Stimulated activated CD4-positive, alpha-beta T cell treated with anti-CD3 and anti-CD28 coated beads, Interleukin-12 subunit alpha, Interleukin-12 subunit beta, amount 100 ng/mL, for 4 hours (primary cell): ENCODE data around the gene CACNA2D3.

Experiments
- DNase-seq: peaks from one replicate; pipeline ENCODE4 v3.0.0-alpha.2; 2020

CACNA2D3 gene

DNA sequence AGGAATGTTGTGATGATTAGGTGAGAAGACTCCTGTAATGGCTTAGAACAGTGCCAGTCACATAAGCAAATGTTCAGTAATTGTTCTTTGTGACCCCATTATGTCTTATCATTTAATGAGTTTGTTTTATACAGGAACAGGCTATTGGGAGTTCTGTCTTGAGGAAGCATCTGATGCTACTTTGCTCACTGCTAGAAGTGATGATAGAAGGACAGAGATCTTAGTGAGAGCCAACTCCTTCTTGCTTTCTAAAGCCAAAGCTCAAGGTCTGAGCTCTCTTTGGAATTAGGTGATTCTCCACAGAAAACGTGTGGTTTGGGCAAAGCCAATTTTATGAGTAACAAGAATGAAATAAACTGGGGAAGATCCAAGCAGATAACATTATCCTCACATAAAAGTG, 590.7 kb downstream of the CACNA2D3 start:
- DNase-seq: no peak

GRCh38 chr3:54713455-54713854, 591.1 kb downstream of the CACNA2D3 start:
- DNase-seq: no peak

GRCh38 chr3:54714035-54714434, 591.7 kb downstream of the CACNA2D3 start:
- no peak for DNase-seq

DNA sequence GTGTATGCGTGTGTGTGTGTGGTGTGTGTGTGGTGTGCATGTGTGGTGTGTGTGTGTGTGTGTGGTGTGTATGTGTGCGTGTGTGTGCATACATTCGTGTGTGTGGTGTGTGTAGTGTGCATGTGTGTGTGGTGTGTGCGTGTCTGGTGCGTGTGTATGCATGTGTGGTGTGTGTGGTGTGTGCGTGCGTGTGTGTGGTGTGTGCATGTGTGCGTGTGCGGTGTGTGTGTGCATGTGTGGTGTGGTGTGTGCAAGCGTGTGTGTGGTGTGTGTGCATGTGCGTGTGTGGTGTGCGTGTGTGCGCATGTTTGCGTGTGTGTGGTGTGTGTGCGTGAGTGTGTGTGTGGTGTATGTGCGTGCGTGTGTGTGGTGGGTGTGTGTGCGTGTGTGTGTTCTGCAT, 595.2 kb downstream of the CACNA2D3 start:
- no peak for DNase-seq

DNA sequence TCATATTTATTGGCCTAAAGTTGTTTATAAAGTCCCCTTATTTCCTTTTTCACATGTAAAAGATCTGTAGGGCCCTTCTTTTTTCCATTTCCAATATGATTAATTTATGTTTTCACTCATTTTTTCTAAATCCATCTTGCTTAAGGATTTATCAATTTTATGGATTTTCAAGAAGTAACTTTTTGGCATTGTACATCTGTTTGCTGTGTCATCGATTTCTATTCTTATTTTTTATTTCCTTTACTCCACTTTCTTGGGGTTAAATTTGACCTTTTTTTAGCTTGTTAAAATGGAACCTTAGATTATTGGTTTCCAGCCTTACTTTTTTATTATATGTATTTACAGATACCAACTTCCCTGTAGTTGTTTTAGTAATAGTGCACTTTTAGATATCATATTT, 597.6 kb downstream of the CACNA2D3 start:
- DNase-seq: no peak

DNA sequence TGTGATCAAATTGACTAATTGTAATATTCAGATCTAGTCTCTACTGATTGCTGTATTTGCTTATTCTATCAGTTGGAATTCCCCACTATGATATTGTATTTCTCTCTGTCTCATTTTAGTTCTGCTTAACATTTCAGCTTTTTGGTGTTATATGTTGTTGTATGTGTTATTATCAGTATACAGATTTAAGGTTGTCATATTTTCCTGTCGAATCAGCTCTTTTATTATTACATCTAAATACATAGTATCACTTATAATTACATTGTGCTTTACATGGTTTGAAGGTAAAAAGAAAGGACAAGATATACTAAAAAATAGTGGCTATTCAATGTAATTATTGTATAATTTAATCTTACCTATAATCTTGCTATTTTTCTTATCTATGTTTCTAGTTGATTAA, 598.3 kb downstream of the CACNA2D3 start:
- no peak for DNase-seq

DNA sequence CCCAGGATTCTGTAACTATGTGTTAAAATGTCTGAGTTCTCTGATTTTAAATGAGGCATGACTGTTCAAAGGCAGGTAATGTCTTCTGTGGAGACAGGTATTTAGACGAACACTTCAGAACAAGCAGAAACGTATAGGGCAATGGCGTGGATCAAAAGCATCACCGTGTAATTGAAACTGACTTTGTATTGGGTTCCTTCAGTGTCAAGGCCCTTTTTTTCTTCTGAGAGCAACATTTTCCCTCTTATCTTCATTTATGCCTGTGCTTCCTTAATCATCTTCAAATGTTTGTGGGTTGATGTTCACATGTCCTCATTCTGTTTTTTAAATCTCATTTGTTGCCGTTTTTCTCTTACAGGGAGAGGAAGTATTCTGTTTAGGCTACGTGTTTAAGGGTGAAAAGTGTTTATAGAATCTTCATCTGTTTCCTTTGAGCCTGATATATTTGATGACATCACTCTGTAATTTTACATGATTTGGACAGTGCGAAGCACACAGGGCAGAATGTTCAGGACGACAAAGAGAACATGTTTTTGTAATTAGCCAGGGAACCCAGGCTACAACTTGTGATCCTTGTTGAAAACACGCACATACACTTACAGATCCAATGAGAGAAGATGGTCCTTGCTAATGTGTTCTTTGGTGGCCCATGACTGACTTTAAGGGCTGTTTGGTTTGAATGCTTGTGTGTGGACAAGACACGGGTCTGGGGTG, 609.5 kb downstream of the CACNA2D3 start:
- no peak for DNase-seq

DNA sequence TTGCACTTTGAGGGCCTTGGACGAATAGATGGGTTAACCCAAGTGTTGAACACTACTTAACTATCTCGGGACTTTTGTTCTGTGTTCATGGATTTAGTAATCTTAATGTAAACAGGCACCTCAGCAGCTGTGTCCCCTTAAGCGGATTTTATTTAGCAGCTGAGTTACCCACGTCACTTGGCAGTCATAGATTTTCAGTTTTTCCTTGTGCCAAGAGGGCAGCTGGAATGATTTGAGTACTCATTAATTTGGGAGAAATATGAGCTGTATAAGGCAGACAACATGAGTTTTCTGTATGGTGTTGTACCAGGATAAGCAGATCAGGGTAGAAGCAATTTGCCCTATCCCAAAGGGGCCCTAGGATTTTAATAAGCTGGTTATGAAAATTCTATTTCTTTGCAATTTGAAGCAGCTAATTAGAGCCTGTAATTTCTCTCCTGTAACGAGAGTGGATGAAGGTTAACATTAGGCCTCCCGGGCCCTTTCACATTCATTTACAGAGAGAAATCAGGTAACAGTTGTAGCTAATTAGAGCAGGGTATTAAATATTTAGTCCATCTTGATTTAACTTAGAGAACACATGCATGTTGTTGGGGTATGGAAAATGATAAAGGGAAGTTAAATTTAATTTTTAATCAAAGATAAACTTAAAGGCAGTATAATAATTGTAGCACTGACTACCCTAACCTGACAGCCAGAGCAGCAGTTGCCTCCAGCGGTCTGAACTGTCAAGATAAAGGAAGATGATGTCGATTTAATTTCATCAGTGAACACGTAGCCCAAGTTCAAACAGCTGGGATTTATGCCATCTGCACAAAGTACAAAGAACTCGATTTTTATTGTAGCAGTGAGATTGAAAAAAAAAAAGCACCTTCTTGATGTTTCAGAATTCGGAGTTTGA, 611.0 kb downstream of the CACNA2D3 start:
- no peak for DNase-seq

GRCh38 chr3:54736459-54736858, 614.1 kb downstream of the CACNA2D3 start:
- no peak for DNase-seq

DNA sequence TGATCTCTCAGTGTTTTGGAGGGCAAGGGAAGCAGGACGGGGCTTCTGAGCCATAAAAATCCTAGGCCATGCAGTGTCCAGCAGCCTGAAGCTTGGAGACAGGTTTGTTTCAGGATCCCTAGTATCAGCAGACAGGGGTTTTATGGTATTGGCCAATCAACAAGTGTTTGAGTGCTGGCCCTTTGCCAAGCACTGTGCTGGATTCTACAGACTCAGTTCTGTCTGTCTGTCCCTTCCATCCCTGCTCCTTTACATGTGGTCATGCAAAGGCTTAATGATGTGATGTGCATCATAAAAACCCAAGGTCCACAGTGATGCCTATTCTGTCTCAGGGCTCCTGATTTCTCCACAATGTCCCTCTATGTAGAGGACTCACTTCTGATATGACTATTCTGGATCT, 621.4 kb downstream of the CACNA2D3 start:
- no peak for DNase-seq

DNA sequence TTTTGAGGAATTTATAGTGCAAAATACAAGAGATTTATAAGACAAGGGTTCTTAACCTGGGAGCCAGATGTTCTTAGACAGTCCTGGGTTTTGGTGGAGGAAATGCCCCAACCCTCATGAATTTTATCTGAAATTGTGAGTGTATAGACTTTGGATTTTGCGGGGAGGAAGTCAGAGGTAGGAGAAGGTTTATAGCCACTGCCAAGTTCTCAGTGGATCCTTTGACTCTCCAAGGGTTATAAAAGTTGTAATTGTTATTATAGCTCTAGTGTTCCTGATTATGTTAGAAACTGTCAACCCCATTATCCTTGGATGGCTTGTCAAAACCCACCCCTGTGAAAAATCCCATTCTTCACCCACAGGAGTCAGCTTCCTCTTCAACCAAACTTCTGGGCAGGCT, 621.9 kb downstream of the CACNA2D3 start:
- no peak for DNase-seq

DNA sequence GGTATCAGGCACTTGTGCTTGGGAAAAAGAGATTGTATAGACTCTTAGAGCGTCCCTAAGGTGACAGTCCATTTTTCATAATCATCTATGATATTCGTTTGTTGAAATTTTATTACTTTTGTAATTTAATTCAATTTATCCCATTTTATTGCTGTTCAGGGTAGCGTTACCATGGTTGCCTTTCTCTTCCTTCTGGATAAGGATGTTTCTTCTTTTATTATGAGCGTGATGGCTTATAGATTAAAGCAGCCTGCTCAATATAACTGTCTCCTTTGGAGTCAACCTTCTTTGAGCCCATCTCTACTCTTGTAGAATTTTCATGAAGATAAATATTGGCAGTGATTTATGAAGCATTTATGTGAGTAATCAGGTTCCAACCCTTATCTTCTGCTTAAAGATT, 623.5 kb downstream of the CACNA2D3 start:
- DNase-seq: no peak

- no peak for DNase-seq
Observed at GRCh38 chr3:54746722-54747121, 624.4 kb downstream of the CACNA2D3 start.

- no peak for DNase-seq
Observed at GRCh38 chr3:54755756-54756155, 633.4 kb downstream of the CACNA2D3 start.

GRCh38 chr3:54756330-54756731, 634.0 kb downstream of the CACNA2D3 start:
- no peak for DNase-seq

GRCh38 chr3:54758461-54758860, 636.1 kb downstream of the CACNA2D3 start:
- DNase-seq: no peak

DNA sequence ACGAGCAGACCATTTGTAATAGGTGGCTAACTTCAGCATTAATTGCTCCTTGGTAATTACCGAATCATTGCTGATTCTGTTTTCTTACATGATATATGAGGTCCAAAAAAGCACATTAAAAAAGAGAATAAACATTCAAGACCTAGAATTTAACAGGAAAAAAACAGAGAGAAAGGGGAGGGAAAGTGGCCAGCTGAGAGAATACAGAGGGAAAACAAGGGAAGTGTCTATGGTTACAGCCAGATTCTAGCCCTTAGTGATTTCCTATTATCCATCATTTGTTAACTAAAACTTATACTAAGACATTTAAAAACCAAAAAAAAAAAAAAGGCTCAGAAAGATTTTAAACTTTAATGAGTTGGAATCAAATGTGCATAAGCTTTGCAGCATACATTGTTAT, 636.8 kb downstream of the CACNA2D3 start:
- DNase-seq: no peak

DNA sequence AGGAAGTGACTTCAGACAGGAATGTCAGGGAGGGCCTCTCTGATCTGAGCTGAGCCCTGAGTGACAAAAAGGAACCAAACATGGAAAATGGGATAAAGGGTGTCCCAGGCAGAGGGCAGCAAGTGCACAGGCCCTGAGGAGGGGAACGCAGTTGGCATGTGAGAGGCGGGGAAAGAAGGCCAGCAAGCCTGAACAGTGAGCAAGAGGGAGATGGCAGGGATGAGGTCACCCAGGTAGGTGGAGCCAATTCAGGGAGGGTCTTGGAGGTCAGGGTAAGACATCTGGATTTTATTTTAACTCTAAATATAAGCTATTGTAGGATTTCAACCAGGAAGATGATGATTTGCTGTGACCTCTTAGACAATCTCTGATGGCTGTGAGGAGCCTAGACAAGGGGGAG, 637.8 kb downstream of the CACNA2D3 start:
- no peak for DNase-seq

DNA sequence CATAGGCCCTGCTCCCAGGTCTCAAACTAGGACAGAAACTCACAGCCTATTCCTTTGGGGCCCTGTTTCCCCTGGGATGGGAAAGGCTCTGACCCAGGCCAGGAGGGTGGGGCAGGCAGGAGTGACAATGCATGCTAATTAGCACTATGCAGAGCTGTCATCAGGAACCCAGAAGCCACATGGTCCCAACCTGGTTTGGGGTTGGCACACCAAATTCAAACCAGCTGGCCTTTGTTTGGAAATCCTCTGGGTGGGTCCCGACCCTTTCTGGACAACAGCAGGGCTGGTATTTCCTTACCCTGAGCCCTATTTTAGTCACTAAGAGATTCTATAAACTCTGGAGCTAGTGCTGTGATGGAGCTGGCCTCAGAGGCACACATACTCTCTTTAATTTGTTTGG, 639.3 kb downstream of the CACNA2D3 start:
- no peak for DNase-seq

- no peak for DNase-seq
Observed at GRCh38 chr3:54764911-54765310, 642.6 kb downstream of the CACNA2D3 start.

- DNase-seq: no peak
Observed at GRCh38 chr3:54771050-54771449, 648.7 kb downstream of the CACNA2D3 start.

DNA sequence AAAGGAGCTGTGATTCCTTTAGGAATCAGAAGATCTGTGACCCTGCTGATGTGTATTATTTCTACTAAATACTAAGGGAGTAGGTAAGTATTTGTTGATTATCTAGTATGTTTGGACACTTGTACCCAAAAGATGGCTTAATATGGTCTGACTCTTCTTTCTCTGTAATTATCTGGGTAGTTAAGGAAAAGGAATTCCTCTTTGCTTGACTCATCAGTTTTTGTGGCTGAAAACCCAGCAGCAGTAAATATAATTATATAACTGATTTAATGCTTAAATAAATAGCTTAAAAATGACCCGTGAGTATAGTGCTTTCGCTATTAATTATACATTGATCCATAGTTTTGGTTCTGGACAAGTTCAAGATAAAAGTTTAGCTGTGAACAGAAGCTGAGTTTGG, 649.7 kb downstream of the CACNA2D3 start:
- DNase-seq: no peak

- DNase-seq: no peak
Observed at GRCh38 chr3:54772746-54773145, 650.4 kb downstream of the CACNA2D3 start.

DNA sequence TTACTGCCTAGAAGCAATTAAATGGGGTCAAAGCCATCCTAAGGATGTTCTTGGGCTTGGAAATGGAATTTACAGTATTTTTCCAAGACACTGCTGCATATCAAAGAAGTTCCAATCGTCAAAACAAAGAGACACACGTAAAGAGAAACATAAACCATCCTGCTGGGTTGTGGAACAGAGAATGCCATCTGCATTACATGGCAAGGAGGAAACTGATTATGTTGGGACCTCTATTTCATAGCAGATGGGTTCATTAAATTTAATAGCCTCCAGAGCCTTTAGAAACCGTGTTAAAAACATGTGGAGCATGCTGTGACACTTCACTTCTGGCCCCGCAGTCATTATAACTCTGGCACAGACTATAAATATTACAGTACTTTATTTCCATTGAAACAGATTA, 650.9 kb downstream of the CACNA2D3 start:
- no peak for DNase-seq
